Activated effector memory CD4-positive, alpha-beta T cell treated with Interleukin-2 at 50 U/mL for 16 hours (primary cell): ENCODE data around the gene NUTM2E.
"Not testable (repeated sequence)": the region's sequence is repeated elsewhere in the genome, so short reads cannot be mapped to it uniquely, and the experiment has no call there.

ENCODE experiments used
- DNase-seq: peaks from one replicate; pipeline ENCODE4 v3.0.0-alpha.2; 2020

Gene NUTM2E

DNA sequence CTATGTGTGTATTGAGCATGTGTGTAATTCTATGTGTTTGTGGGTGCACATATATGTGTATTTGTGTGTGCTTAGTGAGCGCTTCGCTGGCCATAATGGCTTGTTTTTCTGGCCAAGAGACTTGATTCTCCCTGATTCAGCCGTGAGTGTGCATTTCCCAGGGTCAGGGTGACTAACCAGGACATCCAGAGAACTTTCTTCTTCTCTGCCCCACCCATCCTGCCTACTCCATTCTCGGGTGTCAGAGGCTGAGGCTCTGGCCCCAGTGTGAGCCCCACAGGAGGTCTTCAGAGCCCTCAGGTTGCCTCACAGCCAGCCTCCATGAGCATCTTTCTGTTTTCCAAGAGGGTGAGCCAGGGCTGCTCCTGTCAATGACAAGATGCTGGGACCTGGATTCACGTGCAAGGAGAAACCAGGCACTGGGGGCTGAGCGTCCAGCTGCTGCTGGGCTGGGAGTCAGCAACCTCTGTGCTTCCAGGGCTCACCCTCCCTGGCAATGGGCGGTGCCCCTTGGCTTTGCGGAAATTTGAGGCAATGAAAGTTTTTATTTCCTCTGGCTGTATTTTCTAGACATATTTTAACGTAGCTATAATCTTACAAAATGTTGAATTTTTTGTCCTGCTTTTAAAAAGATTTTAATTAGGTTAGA lies 40.5 kb downstream of the NUTM2E start:
- DNase-seq, result not testable (repeated sequence)

DNA sequence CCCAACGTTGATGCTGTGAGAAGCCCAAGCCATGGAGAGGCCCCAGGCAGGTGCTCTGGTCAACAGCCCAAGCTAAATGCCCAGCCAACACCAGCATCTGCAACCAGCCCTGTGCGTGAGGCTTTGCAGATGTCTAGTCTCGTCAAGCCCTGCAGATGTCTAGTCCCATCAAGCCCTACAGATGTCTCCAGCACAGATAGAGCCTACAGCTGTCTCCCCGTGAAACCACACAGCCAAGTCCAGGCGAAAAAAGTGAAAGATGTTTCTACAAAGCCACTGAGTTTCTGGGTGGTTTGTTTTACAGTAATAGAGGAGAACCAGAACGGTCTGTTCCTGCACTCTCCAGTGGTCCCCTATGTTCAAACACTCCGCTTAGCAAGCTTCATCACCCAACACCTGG lies 41.5 kb downstream of the NUTM2E start:
- not testable (repeated sequence) for DNase-seq

DNA sequence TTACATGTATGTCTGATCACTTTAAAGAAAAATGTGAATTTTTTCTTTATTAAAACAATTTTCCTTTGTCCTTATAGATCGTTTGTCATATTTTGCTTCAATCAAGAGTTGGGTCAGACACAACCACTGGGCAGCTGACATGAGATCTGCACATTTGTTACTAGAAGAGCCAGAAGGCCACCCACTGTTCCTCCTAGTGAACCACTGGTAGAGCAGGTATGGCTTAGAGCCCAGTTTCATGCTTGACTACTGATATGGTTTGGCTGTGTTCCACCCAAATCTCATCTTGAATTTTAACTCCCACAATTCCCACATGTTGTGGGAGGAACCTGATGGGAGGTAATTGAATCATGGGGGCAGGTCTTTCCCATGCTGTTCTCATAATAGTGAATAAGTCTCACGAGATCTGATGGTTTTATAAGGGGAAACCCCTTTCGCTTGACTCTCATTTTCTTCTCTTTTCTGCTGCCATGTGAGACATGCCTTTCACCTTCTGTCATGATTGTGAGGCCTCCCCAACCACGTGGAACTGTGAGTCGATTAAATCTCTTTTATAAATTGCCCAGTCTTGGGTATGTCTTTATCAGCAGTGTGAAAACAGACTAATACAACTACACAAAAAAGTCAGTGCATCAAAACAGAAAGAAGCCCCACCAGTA lies 43.0 kb downstream of the NUTM2E start:
- DNase-seq, result not testable (repeated sequence)

DNA sequence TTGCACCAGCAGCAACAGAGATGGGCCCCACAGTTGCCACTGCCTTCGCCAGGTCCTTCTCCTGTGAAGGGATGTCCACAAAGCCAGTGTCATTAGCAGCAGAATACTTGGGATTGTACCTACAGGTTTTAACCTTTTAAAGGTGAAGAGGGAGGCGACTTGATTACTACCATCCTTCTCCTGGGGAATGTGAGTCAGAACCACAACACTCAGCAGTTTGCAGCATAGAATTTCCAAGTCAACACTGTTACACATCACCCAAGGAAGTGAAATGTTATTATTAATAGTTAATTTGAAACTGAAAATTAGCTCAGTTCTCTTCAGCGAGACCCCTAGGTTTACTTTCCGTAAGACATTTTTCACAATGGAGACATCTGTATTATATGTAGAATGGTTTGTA lies 45.2 kb downstream of the NUTM2E start:
- DNase-seq, result not testable (repeated sequence)
